Kasumi-1 (cell line): ENCODE measurements around the gene CELA2A.

Experiments
- DNase-seq, 2 experiments: peaks; one replicate each; lab custom pipeline; 2025; lab: John Stamatoyannopoulos, UW

Gene CELA2A

DNA sequence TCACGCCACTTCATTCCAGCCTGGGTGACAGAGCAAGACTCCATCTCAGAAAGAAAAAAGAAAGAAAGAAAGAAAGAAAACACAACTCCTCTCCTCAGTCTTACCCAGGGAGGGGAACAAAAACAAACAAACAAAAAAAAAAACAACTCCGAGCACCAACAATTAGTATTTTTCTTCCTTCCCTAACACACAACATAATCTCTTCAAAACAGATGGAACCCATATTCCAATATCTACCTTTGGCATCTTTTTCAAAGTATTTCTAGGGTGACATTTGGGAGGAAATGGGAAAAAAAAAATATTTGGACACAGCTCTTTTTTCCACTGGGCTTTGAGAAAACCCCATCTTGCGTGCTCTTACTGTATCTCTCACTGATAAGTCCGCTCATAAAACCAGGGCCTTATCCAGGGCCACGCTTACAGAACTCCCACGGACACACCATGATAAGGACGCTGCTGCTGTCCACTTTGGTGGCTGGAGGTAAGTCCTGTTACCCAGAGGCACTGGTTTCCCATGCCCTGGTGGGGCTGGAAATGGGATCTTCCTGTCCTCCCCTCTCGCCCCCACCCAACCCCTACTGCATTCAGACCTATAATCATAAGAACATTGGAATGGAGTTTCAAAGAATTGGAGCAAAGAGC, at the start of gene CELA2A:
TSS of gene CELA2A (plus strand) at position 420 of the 642 bp plus-strand sequence. CDS start at position 442, 22 bp downstream.
- no peak for DNase-seq

DNA sequence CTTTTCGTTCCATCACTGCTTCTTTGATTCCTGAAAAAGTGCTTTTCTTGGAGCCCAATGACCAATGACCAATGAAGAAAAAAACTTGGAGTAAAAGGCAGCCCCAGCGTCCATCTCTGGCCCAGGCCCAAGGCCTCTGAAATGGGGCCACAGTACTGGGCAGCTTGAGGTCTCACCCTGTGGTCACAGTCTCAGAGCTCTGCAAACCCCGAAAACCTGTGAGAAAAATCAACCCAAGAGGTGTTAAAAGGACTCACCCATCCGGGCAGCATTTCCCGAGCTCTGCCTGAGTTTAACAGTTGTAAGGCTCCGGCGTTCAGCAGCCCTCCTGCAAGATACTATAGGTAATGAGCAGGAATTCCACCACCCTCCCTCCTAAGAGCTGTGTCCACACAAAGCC, 49.0 kb upstream of the CELA2A start:
- DNase-seq: no peak

- no peak for DNase-seq
Observed at GRCh38 chr1:15408890-15409387, 47.6 kb upstream of the CELA2A start.

- peak; percentile 62 to 63 for DNase-seq
Observed at GRCh38 chr1:15409388-15410222, 46.9 kb upstream of the CELA2A start, which contains the start of gene EFHD2. TSS of gene EFHD2 (plus strand) at chr1:15409888. CDS start at chr1:15409972, 84 bp downstream.

GRCh38 chr1:15410223-15410883, 46.2 kb upstream of the CELA2A start:
- DNase-seq: peak in 1 of 2 experiments; percentile 12

DNA sequence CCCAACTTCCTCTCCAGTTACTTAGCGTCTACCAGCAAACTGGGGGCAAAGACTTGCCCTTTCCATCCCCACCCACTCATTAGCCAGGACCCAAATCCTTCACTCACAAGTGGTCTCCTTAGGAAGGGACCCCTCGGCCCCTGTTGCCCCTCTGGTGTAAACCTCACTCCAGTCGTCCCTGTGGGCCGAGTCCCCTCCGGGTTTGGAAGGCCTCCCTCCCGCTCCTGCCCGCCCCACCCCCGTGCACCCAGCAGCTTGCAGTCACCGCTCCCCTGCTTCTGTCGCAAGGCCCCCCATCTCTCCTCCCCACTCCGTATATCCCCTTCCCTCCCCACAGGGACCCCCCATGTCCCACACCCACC, 45.7 kb upstream of the CELA2A start:
- no peak for DNase-seq

DNA sequence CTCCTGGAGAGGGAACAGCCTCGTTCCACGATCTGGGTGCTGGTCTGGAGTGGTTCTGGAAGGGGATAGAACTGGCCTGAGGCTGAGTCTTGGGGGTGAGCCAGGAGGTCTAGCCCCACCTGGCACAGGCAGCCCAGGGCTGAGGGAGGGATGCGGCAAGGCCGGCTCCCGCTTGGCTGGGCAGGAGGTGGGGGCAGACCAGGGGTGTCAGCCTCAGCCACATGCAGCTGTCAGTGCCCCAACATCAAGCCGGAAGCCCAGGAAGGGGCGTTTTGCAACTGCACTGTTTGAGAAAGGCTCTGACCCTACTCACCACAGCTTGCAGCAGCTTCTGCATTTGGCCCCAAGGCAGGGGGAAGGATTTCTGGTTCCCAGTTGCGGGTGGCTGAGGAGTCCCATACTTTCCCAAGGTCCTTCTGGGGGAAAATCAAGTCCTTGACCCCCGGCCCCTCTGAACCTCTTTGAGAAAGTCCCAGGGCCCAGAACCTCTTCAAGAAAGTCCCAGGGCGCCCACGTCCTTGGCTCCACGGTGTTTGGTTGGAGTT, 44.9 kb upstream of the CELA2A start:
- DNase-seq: peak; percentile 74 to 81

- DNase-seq: no peak
Observed at GRCh38 chr1:15412175-15412800, 44.2 kb upstream of the CELA2A start.

GRCh38 chr1:15412843-15413242, 43.7 kb upstream of the CELA2A start:
- no peak for DNase-seq

GRCh38 chr1:15413563-15414444, 42.7 kb upstream of the CELA2A start:
- DNase-seq: no peak

DNA sequence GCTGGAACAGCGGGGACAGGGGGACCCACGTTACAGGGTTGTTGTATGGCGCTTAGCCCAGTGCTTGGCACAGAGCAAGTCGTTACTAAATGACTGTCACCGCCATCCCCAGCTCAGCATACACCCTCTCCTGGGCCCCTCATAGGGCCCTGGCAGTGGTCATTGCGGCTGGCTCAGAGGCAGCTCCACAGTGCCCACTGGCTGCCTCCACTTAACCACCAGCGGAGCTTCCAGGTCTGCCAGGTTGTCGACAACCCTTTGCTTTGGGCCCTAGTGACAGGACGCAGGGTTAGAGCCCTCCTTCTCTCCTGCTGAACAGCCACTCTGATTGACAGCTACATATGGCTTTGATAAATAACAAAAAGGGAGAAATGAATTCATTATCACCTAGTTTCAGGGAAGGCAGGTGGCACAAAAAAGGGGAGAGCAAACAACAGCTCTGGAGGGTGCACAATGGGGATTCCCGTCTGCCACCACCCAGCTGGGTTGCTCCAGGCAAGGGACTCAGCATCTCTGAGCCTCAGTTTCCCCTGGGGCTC, 42.0 kb upstream of the CELA2A start:
- DNase-seq: no peak

GRCh38 chr1:15417059-15417934, 39.2 kb upstream of the CELA2A start:
- DNase-seq: peak; percentile 28 to 46

GRCh38 chr1:15418806-15419515, 37.6 kb upstream of the CELA2A start:
- no peak for DNase-seq

DNA sequence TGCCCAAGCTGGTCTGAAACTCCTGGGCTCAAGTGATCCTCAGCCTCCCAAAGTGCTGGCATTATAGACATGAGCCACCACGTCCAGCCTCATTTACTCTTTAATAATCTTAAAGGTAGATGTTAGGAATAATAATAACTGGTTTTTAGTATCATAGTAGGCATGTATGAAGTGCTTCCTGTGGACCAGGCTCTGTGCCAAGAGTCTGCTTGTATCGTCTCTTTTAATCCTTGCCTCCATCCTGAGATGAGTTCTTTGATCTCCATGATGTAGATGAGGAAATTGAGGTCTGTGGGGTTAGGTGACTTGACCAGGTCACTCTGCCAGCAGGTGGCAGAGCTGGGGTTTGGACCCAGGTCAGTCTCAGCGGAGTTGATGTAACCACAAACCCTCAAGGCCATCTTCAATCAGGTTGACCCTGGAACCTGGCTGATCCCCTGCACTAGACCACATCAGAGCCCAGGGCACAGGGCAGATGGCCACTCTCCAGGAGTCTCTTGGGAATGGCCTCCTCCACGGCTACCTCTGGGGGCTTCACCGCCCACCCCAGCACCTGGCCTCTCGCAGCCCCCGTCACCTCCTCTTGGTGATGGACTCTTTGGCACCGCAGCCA, 35.6 kb upstream of the CELA2A start:
- DNase-seq: no peak

DNA sequence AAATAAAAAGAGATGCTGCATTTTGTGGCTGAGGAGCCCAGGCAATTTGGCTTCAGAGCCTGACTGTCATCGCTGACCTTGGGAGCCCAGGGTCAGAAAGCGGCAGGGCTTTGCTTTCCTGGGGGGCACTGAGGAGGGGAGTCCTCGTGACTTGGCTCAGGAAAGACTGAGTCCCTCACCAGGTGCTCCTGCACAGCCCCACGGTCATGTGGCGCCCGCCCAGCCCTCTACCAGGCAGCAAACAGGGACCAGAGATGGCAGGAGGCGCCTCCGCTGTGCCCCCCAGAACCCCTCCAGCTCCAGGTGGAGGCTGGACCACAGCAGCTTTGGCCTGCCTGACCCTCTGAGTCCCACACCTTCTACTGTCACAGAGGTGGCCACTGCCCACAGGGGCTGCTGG, 33.7 kb upstream of the CELA2A start:
- DNase-seq: no peak

- no peak for DNase-seq
Observed at GRCh38 chr1:15423355-15424077, 33.0 kb upstream of the CELA2A start.

DNA sequence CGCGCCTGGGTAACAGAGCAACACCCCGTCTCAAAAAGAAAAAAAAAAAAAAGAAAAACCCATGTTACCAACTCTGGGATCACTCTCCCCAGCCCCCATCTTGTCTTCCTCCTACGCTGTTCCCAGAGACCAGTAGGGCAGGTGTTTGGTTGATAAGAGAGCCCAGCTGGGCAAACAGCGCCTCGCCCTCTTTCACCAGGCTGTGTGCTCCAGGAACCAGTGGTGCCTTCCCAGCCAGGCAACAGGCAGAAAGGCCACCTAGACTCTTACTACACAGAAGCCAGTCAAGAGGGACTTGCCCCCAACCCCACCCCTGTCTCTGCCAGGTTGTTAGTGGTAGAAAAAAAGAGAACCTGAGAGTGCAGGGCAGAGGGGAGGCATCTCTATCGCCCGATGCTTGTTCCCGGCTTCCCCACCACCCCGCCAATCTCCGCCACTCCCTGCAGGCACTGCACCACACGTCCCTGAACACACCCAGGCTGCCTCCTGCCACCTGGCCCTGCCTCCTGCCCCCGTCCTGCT, 32.3 kb upstream of the CELA2A start:
- DNase-seq: no peak

DNA sequence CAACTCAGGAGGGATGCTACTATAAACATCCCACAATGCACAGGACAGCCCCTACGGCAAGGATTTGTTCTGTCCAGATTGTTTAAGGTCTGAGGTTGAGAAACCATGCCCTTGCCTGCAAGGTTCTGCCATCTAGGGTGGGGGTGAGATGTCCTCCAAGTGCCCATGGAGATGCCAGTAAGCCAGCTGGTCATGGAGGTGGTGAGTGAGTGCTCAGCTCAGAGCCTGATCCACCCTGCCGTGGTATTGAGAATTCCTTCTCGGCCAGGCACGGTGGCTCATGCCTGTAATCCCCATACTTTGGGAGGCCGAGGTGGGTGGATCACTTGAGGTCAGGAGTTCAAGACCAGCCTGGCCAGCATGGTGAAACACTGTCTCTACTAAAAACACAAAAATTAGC, 31.6 kb upstream of the CELA2A start:
- no peak for DNase-seq
